HG03025 (cell line): ENCODE measurements around the gene CLPTM1.
"Not testable (repeated sequence)": the region's sequence is repeated elsewhere in the genome, so short reads cannot be mapped to it uniquely, and the experiment has no call there.

Source experiments
- ATAC-seq: cut with Tn5 transposase; IDR thresholded peaks from one replicate; pipeline ENCODE4 v1.9.1; 2021; ENCODE audit warnings: mild to moderate bottlenecking, moderate library complexity; ENCODE audit not compliant: unreplicated experiment, low FRiP score

Gene CLPTM1

DNA sequence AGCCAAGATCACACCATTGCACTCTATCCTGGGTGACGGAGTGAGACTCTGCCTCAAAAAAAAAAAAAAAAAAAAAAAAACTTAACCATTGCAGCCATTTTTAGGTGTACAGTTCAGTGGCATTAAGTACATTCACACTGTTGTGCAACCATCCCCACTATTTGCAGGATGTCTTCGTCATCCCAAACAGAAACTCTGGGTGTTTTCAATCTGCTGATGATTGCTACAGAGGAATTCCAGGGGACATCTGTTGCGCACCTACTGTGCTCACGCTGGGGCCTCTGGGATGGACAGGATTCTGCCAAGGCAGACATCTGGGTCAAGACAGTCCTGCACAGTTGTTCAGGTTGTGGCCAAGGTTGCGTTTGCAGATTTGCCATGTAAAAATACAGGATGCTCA is 15.5 kb upstream of the CLPTM1 start:
- no peak for ATAC-seq

- no peak for ATAC-seq
Measured at GRCh38 chr19:44942067-44942571, 13.1 kb upstream of the CLPTM1 start, which contains the start of gene APOC4. Gene APOC4, plus strand, starts transcription at chr19:44942237. Its CDS starts 41 bp downstream, at chr19:44942278.

GRCh38 chr19:44943801-44944249 is 11.4 kb upstream of the CLPTM1 start:
- ATAC-seq: no peak

DNA sequence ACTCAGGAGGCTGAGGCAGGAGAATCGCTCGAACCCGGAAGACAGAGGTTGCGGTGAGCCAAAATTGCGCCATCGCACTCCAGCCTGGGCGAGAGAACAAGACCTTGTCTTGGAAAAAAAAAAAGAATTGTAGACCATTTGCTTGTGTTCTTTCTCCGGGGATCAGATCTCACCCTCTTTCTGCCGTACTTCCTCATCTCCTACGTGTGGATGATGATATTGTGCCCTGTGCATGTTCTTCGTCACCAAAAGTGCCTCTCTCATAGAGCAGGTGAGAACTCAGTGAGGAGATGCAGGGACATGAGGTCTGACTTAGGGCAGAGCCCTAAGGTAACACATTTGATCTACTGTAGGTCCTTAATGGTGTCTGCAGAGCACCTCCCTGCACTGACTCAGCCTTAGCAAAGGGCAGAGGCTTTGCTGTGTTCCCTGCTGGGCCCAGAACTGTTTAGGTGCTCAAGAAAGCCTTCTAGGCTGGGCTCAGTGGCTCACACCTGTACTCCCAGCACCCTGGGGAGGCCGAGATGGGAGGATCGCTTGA is 8.1 kb upstream of the CLPTM1 start:
- no peak for ATAC-seq

DNA sequence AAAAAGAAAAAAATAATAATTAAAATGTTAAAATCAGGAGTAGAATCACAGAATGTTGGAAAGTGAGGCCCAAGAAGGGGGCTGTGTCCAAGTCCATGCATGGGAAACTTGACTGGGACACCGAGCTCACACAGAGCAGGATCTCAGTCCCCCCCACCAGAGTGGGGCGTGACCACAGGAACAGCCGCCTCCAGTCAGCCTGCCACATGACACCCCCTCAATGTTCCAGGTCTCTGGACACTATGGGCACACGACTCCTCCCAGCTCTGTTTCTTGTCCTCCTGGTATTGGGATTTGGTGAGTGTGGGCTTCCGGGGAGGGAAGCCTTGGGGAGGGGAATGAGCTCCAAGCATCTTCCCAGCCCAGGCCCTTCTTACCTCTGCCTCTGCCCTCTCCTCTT is 6.9 kb upstream of the CLPTM1 start:
- no peak for ATAC-seq

DNA sequence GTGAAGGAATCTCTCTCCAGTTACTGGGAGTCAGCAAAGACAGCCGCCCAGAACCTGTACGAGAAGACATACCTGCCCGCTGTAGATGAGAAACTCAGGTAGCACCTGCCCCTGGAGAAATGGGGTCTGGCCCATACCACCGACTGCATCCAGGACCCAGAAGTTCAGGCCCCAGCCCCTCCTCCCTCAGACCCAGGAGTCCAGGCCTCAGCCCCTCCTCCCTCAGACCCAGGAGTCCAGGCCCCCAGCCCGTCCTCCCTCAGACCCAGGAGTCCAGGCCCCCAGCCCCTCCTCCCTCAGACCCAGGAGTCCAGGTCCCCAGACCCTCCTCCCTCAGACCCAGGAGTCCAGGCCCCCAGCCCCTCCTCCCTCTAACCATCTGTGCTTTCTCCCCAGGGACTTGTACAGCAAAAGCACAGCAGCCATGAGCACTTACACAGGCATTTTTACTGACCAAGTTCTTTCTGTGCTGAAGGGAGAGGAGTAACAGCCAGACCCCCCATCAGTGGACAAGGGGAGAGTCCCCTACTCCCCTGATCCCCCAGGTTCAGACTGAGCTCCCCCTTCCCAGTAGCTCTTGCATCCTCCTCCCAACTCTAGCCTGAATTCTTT is 6.3 kb upstream of the CLPTM1 start:
- no peak for ATAC-seq

GRCh38 chr19:44949550-44949949 is 5.6 kb upstream of the CLPTM1 start:
- no peak for ATAC-seq

DNA sequence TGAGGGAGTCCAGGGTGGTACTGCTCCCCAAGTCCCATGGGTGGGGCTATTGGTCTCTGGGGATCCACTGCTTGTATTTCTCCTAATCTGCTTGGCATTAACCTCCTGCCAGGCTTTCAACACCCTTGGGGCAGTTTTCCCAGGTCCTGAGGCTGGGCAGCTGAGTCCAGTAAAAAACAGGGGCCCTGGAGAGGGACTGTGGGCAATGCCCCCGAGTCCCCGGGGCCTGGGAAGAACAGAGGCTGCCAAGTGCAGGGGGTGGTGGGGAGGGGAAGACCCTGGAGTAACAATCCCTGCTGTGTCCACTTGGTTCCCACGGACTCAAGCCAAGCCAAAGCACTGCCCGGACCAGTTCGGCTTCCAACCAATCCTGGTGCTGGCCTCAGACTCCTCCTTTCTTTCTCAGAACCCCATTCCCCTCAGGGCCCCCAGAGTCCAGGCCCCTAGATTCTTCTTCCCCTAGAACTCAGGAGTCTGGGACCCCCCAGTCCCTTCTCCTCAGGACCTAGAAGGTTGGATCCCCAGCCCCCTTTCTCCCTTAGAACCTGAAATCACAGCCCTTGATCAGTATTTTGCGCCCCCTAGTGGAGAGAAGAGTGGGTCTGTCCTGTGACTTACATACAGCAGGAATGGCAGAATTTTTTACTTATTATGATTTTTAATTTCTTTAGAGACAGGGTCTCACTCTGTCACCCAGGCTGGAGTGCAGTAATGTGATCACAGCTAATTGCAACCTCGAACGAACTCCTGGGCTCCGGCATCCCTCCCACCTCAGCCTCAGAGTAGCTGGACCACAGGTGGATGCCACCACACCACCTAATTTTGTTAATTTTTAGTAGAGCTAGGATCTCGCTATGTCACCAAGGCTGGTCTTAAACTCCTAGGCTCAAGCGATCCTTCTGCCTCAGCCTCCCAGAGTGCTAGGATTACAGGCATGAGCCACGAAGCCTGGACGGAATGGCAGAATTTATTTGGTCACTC is 3.7 kb upstream of the CLPTM1 start:
- ATAC-seq: no peak

DNA sequence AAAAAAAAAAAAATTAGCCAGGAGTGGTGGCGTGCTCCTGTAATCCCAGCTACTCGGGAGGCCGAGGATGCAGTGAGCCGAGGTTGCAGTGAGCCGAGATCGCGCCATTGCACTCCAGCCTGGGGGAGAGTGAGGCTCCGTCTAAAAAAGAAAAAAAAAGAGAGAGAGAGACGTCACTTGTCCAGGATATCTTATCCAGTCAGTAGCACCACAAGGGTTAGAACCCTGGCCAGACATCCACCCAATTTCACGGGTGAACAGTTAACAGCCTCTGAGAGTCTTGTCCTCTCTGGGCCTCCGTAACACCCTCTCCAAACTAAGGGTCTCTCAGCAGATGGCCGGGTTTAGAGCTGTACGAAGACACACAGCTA is 917 bp upstream of the CLPTM1 start:
- no peak for ATAC-seq

DNA sequence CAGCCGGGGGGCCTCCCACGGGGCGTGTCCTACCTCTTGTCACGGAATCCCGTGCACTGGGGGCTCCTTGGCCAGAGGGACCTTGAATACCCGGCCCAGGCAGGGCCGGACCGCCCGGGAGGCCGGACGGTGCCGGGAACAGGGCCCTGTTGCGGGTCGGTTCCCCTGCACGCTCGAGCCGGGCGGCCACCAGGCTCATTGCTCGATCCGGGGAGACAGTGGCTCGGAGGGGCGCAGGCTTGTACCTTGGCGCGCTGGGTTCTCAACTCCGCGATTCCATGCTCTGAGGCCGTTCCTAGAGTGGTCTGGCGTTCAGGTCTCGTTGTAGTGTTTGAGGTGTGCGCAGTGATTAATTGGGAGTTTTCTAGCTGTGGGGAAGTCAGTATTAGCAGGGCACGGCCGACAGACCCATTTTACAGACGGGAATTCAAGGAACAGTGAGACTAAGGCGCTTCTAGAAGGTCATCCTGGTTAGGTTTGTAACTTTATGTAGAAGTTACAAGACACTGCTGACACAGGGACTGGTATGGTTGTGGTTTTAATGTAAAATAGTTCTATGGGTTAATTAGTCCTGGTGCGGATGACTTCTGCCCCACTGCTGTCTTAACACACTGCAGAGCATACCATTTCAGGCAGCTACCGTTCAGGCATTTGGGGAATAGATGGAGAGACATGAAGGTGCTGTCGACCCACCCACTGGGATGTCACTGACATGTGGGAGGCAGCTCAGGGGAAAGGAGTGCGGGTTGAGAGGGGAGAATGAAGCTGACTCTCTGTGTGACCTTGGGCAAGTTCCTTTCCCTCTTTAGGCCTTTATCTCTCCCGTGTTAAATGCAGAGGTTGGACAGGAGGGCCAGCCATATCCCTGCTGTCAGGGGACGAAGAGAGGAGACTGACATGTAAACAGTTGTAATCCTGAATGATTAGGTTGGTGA is 592 bp downstream of the CLPTM1 start:
- ATAC-seq: peak; percentile 4

- no peak for ATAC-seq
Measured at GRCh38 chr19:44957526-44957925, 2.3 kb downstream of the CLPTM1 start.

DNA sequence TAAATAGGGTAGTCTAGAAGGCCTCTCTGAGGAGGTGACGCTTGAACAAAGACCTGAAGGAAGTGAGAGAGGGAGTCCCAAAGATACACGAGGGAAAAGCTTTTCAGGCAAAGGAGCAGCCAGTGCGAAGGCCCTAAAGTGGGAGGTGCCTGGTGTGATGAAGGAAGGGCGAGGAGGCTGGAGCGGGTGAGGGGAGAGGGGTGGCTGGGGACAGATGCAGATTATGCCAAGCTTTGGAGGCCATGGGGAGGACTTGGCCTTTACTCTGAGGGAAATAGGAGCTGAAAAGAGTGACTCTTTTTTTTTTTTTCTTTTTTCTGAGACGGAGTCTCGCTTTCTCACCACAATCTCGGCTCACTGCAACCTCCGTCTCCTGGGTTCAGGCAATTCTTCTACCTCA is 2.9 kb downstream of the CLPTM1 start:
- ATAC-seq: no peak

- no peak for ATAC-seq
Measured at GRCh38 chr19:44959691-44960090, 4.5 kb downstream of the CLPTM1 start.

DNA sequence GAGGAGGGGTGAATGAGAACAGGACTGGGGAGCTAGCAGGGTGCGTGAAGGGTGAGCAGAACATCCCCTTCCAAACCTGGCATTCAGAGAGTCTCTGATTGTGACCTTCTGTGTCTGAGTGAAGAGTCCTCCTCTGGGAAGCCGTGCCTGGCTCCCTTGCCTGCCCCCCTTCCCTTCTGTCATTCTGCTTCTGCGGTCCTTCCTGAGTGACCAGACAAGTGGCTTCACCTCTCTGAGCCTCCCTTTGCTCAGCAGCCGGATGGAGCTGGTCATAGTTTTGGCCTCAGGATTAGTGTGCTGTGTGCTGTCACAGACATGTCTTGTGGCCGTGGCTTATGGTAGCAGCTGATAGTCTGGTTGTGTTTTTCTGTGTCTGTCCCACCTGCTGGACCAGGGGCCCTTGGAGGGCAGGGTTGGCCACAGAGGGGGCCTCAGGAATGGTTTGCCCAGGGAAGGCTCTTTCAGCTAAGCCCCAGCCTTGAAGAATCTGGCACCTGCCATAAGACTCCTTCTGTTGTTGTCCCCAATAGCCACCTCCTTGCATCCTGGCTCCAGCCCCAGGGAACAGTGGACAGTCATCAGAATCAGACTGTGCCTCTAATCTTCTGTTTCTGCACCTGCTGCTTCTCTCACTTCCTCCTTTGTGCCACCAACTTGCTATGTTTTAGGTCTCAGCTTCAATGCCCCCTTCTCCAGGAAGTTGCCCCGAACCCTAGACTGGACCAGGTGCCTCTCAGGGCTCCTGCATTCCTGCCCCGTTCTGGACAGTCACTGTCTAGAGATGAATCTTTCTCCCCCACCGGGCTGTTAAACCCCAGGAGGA is 5.9 kb downstream of the CLPTM1 start:
- no peak for ATAC-seq

DNA sequence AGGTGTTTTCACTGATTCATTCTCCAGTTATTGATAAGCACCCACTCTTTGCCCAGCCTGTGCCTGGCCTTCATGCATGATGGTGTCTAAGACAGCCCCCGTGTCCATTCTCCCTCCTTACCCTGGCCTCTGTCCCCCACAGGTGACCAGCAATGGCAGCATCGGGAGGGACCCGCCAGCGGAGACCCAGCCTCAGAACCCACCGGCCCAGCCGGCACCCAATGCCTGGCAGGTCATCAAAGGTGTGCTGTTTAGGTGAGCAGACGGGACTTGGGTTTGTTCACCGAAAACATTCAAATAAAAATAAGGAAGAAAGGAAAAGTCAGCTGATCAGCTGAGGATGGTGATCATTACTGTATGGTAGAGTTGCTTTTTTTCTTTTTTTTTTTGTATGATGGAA is 6.6 kb downstream of the CLPTM1 start:
- no peak for ATAC-seq

DNA sequence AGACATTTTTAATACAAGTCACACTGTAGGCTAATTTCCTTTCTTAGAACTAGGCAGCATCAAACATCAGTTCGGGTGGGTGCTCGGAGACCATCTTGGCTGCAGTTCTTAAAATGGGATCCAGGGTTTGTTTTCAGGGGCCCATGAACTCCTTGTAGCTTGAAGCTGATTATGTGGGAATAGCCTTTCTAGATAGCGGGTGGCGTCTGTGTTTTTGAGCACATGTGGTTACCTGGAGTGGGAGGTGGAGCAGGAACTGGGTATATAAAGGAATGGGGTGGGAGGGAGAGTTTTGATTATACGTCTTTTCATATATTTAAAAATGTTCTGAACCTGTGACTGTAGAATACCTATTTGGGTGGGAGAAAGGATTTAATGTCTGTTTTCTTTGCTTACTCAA is 12.9 kb downstream of the CLPTM1 start:
- ATAC-seq: no peak

DNA sequence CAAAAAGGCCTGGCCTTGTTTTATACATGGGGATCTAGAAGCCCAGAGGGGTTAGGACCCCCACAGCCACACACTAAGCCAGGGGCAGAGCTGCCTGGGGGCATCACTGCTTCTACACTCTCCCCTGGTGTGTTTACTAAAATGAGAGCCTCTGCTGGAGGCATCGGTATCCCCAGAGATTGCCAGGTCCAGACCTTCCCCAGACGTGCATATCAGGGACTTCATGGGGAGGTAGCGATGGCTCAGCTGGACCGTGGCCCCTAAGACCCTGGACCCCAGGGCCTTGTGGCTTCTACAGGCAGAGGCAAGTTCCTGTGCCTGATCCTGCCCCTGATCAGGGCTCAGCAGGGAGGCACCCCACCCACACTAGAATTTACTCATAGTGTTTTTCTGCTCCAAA is 13.5 kb downstream of the CLPTM1 start:
- ATAC-seq: no peak

DNA sequence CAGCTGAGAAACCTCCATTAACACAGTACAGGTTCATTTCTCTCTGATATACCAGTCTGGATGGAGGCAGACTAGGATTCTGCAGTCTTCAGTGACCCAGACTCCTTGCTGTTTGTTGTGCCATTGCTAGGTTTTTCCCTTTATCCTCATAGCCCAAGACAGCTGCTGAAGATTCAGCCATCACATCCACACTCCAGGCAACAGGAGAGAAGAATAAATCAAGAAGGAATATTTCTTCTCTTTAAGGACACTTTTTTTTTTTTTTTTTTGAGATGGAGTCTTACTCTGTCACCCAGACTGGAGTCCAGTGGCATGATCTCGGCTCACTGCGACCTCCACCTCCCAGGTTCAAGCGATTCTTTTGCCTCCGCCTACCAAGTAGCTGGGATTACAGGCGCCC is 14.3 kb downstream of the CLPTM1 start:
- no peak for ATAC-seq

DNA sequence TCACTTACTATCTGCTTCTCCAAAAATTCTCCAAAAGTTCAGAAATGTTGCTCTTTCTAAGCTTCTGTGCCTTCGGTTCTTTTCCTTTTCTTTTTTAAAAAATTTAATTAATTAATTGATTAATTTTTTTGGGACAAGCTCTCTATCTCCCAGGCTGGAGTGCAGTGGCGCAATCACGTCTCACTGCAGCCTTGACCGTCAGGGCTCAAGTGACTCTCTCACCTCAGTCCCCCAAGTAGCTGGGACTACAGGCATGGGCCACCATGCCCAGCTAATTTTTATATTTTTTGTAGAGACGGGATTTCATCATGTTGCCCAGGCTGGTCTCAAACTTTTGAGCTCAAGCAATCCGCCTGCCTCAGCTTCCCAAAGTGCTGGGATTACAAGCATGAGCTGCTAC is 16.3 kb downstream of the CLPTM1 start:
- not testable (repeated sequence) for ATAC-seq
